Esophagus squamous epithelium (tissue), 4 donors: ENCODE results near the gene SOSTDC1.

Experiments used
- POLR2A ChIP-seq, 4 donors: fragments of 450-650 bp; IDR thresholded peaks; one replicate each; pipeline ENCODE4 v1.6.1; 2017; ENCODE audit warnings: antibody characterized with exemption in 4 of 4, mild to moderate bottlenecking in 4 of 4, moderate library complexity in 3 of 4
- TF ChIP-seq, protein P1 (sequence below), 6 experiments: fragments of 450-650 bp in 4 of 6; fragments of 200-600 bp in 2 of 6; sonication (generic) in 2 of 6; IDR thresholded peaks; one replicate each; pipeline ENCODE4 v1.5.1; 2016 to 2019; ENCODE audit warnings: antibody characterized with exemption in 6 of 6, mild to moderate bottlenecking in 4 of 6, moderate library complexity in 4 of 6

DNA sequence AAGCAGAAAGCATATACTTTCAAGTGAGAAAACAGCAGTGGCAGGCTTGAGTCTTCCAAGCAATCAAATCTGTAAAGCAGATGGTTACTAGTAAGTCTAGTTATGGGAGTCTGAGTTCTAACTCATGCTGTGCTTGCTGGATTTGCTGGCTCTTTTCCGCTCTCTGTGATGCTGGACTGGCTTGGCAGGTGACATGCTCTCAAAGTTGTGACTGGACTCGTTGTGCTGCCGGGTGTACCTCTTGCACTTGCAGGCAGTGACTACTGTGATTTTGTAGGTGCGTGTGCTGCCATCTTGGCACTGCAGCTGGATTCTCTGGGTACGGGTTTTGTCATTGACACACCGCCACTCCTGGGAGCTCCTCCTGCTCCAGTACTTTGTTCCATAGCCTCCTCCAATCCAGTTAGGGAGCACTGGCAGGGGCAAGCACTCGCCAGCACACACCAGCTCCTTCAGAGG, 3.1 kb downstream of the SOSTDC1 start:
- TF ChIP-seq, protein P1, sequence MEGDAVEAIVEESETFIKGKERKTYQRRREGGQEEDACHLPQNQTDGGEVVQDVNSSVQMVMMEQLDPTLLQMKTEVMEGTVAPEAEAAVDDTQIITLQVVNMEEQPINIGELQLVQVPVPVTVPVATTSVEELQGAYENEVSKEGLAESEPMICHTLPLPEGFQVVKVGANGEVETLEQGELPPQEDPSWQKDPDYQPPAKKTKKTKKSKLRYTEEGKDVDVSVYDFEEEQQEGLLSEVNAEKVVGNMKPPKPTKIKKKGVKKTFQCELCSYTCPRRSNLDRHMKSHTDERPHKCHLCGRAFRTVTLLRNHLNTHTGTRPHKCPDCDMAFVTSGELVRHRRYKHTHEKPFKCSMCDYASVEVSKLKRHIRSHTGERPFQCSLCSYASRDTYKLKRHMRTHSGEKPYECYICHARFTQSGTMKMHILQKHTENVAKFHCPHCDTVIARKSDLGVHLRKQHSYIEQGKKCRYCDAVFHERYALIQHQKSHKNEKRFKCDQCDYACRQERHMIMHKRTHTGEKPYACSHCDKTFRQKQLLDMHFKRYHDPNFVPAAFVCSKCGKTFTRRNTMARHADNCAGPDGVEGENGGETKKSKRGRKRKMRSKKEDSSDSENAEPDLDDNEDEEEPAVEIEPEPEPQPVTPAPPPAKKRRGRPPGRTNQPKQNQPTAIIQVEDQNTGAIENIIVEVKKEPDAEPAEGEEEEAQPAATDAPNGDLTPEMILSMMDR (IDR thresholded peaks at IDR 0.05), result no peak
- no peak for TF ChIP-seq POLR2A (IDR thresholded peaks at IDR 0.05)
